GM23338 (cell line): ENCODE measurements around the gene CAMSAP2. TPM values are rescaled to one million over a fixed set of nuclear protein-coding genes. Genes with fewer than 3 reads are reported as not detected.

Experiments
- ATAC-seq: fragments of 200-7000 bp; cut with Tn5 transposase; 3 replicates; pipeline ENCODE4 v1.9.1; 2020
- DNase-seq: peaks from one replicate; pipeline ENCODE4 v3.0.0-alpha.2; 2015; ENCODE audit warnings: low spot score
- H2AFZ ChIP-seq: fragments of 200-600 bp; sonication (generic); 2 replicates; pipeline ENCODE4 v1.8.0; 2016; ENCODE audit warnings: antibody characterized with exemption, mild to moderate bottlenecking, moderate library complexity
- H3F3A ChIP-seq: fragments of 200-600 bp; sonication (generic); replicated peaks from 2 replicates; pipeline ENCODE4 v1.8.0; 2017; ENCODE audit warnings: antibody characterized with exemption, mixed run types, low read depth
- H3K27ac ChIP-seq: fragments of 200-600 bp; sonication (generic); 2 replicates; pipeline ENCODE4 v1.6.1; 2016; ENCODE audit warnings: low read depth
- H3K27me3 ChIP-seq: fragments of 200-600 bp; sonication (generic); 2 replicates; pipeline ENCODE4 v1.8.0; 2016; ENCODE audit warnings: mild to moderate bottlenecking, mixed run types, moderate library complexity; ENCODE audit not compliant: insufficient read depth
- H3K36me3 ChIP-seq: fragments of 200-600 bp; sonication (generic); 2 replicates; pipeline ENCODE4 v1.8.0; 2016; ENCODE audit warnings: mild to moderate bottlenecking; ENCODE audit not compliant: insufficient read depth
- H3K4me1 ChIP-seq: fragments of 200-600 bp; sonication (generic); 2 replicates; pipeline ENCODE4 v1.8.0; 2016; ENCODE audit warnings: mild to moderate bottlenecking, moderate library complexity; ENCODE audit not compliant: insufficient read depth
- H3K4me2 ChIP-seq: fragments of 200-600 bp; sonication (generic); 2 replicates; pipeline ENCODE4 v1.7.1; 2017; ENCODE audit warnings: mixed run types
- H3K4me3 ChIP-seq: fragments of 200-600 bp; sonication (generic); 2 replicates; pipeline ENCODE4 v1.6.1; 2016; ENCODE audit warnings: mixed run types
- H3K79me2 ChIP-seq: fragments of 200-600 bp; sonication (generic); replicated peaks from 2 replicates; pipeline ENCODE4 v1.8.0; 2017; ENCODE audit warnings: mild to moderate bottlenecking; ENCODE audit not compliant: insufficient read depth
- H3K9me2 ChIP-seq: fragments of 200-600 bp; sonication (generic); 2 replicates; pipeline ENCODE4 v1.8.0; 2017; ENCODE audit not compliant: insufficient read depth
- H4K20me1 ChIP-seq: fragments of 200-600 bp; sonication (generic); replicated peaks from 2 replicates; pipeline ENCODE4 v1.8.0; 2017; ENCODE audit warnings: mild to moderate bottlenecking; ENCODE audit not compliant: insufficient read depth
- H3K27ac Mint-ChIP-seq: 2 replicates; pipeline ENCODE4 v1.8.0; 2020; ENCODE audit warnings: inconsistent platforms, mild to moderate bottlenecking, moderate library complexity, mixed read lengths
- H3K27me3 Mint-ChIP-seq: 3 replicates; pipeline ENCODE4 v1.8.0; 2022; ENCODE audit warnings: low read depth, mild to moderate bottlenecking, moderate library complexity, mixed read lengths, inconsistent platforms; ENCODE audit not compliant: insufficient read depth, poor library complexity
- H3K36me3 Mint-ChIP-seq: 3 replicates; pipeline ENCODE4 v1.8.0; 2021; ENCODE audit warnings: low read depth, mild to moderate bottlenecking, inconsistent platforms, moderate library complexity, mixed read lengths
- H3K4me1 Mint-ChIP-seq: 3 replicates; pipeline ENCODE4 v1.8.0; 2020; ENCODE audit warnings: mild to moderate bottlenecking, inconsistent platforms, mixed read lengths
- H3K4me3 Mint-ChIP-seq: 3 replicates; pipeline ENCODE4 v1.8.0; 2021; ENCODE audit warnings: moderate library complexity, mild to moderate bottlenecking, inconsistent platforms, mixed read lengths
- H3K9me3 Mint-ChIP-seq: 3 replicates; pipeline ENCODE4 v1.8.0; 2020; ENCODE audit warnings: moderate library complexity, mild to moderate bottlenecking, inconsistent platforms, mixed read lengths
- CREB1 ChIP-seq: fragments of 250-450 bp; sonication (Bioruptor Pico); IDR thresholded peaks from 2 replicates; pipeline ENCODE4 v1.5.0; 2020; ENCODE audit warnings: low read depth, mild to moderate bottlenecking, moderate library complexity
- ETS1 ChIP-seq: IDR thresholded peaks from 2 replicates; pipeline ENCODE4 v1.6.1; 2016; ENCODE audit warnings: antibody characterized with exemption
- EZH2phosphoT487 ChIP-seq: fragments of 200-600 bp; sonication (generic); IDR thresholded peaks from one replicate; pipeline ENCODE4 v1.8.1; 2018; ENCODE audit warnings: antibody characterized with exemption; ENCODE audit not compliant: unreplicated experiment
- NANOG ChIP-seq: IDR thresholded peaks from 2 replicates; pipeline ENCODE4 v1.6.1; 2016; ENCODE audit warnings: antibody characterized with exemption, borderline replicate concordance
- POLR2AphosphoS5 ChIP-seq: IDR thresholded peaks from 2 replicates; pipeline ENCODE4 v1.6.1; 2016; ENCODE audit warnings: antibody characterized with exemption, low read depth
- STAT1 ChIP-seq: IDR thresholded peaks from one replicate; pipeline ENCODE4 v1.6.1; 2016; ENCODE audit warnings: antibody characterized with exemption; ENCODE audit not compliant: unreplicated experiment
- ZNF114 ChIP-seq: fragments of 250-450 bp; sonication (Bioruptor Pico); IDR thresholded peaks from 2 replicates; pipeline ENCODE4 v1.5.0; 2020; ENCODE audit warnings: mild to moderate bottlenecking, moderate library complexity
- ZNF331 ChIP-seq: fragments of 250-450 bp; sonication (Bioruptor Pico); IDR thresholded peaks from 2 replicates; pipeline ENCODE4 v1.5.0; 2020; ENCODE audit warnings: low read depth, mild to moderate bottlenecking, moderate library complexity
- polyA plus RNA-seq: library from polyadenylated mRNA; unstranded; fragments of >200 nt; fragmentation: Nextera tagmentation; extraction: Ambion mirVana; gene quantifications from 2 replicates; pipeline ENCODE4 v1.2.1, GENCODE V29; 2016
- total RNA-seq: library from RNA; depleted of rRNA; stranded (reverse); fragments of >200 nt; shearing (Covaris generic); gene quantifications from 2 replicates; pipeline ENCODE4 v1.2.3, GENCODE V29; 2014
- TF ChIP-seq, protein P1 (sequence below): fragments of 250-450 bp; sonication (Bioruptor Pico); IDR thresholded peaks from 2 replicates; pipeline ENCODE4 v1.5.0; 2020; ENCODE audit warnings: mild to moderate bottlenecking, moderate library complexity
- TF ChIP-seq, protein P2 (sequence below), 2 experiments: fragments of 200-600 bp in 1 of 2; sonication (generic) in 1 of 2; conservative IDR thresholded peaks; 2 replicates each; pipeline versions ENCODE4 v1.5.1 to v1.6.1; 2016 to 2017; ENCODE audit warnings: antibody characterized with exemption in 2 of 2, low read depth in 2 of 2, mild to moderate bottlenecking in 2 of 2, moderate library complexity in 1 of 2

CAMSAP2 gene
- total and polyA plus RNA-seq, 2 experiments from 2014 or later: 9.1 to 21.3 TPM

- H3K27ac ChIP-seq: no peak overlapping the region
- no peaks in the 10 kb centered on the region for H3K9me3 Mint-ChIP-seq
- H2AFZ ChIP-seq: no peak overlapping the region
- no peaks in the 10 kb centered on the region; the same call in 1 of the 2 replicates for H3K79me2 ChIP-seq
- no peaks in the 10 kb centered on the region for H4K20me1 ChIP-seq
- no peaks in the 10 kb centered on the region for H3K27me3 ChIP-seq
- H3K27me3 Mint-ChIP-seq: no peaks in the 10 kb centered on the region
- TF ChIP-seq POLR2AphosphoS5: no peak
- TF ChIP-seq ZNF114 (CRISPR knock-in tag): no peak
- no peak for TF ChIP-seq STAT1
- TF ChIP-seq, protein P1, sequence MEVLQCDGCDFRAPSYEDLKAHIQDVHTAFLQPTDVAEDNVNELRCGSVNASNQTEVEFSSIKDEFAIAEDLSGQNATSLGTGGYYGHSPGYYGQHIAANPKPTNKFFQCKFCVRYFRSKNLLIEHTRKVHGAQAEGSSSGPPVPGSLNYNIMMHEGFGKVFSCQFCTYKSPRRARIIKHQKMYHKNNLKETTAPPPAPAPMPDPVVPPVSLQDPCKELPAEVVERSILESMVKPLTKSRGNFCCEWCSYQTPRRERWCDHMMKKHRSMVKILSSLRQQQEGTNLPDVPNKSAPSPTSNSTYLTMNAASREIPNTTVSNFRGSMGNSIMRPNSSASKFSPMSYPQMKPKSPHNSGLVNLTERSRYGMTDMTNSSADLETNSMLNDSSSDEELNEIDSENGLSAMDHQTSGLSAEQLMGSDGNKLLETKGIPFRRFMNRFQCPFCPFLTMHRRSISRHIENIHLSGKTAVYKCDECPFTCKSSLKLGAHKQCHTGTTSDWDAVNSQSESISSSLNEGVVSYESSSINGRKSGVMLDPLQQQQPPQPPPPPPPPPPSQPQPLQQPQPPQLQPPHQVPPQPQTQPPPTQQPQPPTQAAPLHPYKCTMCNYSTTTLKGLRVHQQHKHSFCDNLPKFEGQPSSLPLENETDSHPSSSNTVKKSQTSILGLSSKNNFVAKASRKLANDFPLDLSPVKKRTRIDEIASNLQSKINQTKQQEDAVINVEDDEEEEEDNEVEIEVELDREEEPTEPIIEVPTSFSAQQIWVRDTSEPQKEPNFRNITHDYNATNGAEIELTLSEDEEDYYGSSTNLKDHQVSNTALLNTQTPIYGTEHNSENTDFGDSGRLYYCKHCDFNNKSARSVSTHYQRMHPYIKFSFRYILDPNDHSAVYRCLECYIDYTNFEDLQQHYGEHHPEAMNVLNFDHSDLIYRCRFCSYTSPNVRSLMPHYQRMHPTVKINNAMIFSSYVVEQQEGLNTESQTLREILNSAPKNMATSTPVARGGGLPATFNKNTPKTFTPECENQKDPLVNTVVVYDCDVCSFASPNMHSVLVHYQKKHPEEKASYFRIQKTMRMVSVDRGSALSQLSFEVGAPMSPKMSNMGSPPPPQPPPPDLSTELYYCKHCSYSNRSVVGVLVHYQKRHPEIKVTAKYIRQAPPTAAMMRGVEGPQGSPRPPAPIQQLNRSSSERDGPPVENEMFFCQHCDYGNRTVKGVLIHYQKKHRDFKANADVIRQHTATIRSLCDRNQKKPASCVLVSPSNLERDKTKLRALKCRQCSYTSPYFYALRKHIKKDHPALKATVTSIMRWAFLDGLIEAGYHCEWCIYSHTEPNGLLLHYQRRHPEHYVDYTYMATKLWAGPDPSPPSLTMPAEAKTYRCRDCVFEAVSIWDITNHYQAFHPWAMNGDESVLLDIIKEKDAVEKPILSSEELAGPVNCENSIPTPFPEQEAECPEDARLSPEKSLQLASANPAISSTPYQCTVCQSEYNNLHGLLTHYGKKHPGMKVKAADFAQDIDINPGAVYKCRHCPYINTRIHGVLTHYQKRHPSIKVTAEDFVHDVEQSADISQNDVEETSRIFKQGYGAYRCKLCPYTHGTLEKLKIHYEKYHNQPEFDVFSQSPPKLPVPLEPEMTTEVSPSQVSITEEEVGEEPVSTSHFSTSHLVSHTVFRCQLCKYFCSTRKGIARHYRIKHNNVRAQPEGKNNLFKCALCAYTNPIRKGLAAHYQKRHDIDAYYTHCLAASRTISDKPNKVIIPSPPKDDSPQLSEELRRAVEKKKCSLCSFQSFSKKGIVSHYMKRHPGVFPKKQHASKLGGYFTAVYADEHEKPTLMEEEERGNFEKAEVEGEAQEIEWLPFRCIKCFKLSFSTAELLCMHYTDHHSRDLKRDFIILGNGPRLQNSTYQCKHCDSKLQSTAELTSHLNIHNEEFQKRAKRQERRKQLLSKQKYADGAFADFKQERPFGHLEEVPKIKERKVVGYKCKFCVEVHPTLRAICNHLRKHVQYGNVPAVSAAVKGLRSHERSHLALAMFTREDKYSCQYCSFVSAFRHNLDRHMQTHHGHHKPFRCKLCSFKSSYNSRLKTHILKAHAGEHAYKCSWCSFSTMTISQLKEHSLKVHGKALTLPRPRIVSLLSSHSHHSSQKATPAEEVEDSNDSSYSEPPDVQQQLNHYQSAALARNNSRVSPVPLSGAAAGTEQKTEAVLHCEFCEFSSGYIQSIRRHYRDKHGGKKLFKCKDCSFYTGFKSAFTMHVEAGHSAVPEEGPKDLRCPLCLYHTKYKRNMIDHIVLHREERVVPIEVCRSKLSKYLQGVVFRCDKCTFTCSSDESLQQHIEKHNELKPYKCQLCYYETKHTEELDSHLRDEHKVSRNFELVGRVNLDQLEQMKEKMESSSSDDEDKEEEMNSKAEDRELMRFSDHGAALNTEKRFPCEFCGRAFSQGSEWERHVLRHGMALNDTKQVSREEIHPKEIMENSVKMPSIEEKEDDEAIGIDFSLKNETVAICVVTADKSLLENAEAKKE: no peak
- no peak for TF ChIP-seq NANOG
- H3K4me1 ChIP-seq: no peaks in the 10 kb centered on the region
- peaks cover 16% of the 10 kb centered on the region; the same call in 2 of the 3 replicates for H3K36me3 Mint-ChIP-seq
- peaks cover 3% of the 10 kb centered on the region; the same call in 2 of the 3 replicates for H3K4me1 Mint-ChIP-seq
- DNase-seq (no peak), ATAC-seq (no peak)
- no peak overlapping the region for H3K4me3 ChIP-seq
- H3F3A ChIP-seq: peaks cover 7% of the 10 kb centered on the region
- H3K4me3 Mint-ChIP-seq: no peak overlapping the region
- H3K4me2 ChIP-seq: no peak overlapping the region
- no peaks in the 10 kb centered on the region for H3K9me2 ChIP-seq
- no peak overlapping the region for H3K27ac Mint-ChIP-seq
- H3K36me3 ChIP-seq: no peaks in the 10 kb centered on the region; the same call in 1 of the 2 replicates
Observed at GRCh38 chr1:200818248-200818647, 79.6 kb downstream of the CAMSAP2 start.

- no peak for DNase-seq
- H3K9me3 Mint-ChIP-seq: no peaks in the 10 kb centered on the region
- H3K9me2 ChIP-seq: no peaks in the 10 kb centered on the region
- no peaks in the 10 kb centered on the region for H3K27me3 Mint-ChIP-seq
- H3F3A ChIP-seq: peaks cover 7% of the 10 kb centered on the region
- H3K4me3 Mint-ChIP-seq: no peak overlapping the region
- H3K4me2 ChIP-seq: no peak overlapping the region
- H3K27me3 ChIP-seq: no peaks in the 10 kb centered on the region
- ATAC-seq: no peak
- no peaks in the 10 kb centered on the region for H3K4me1 Mint-ChIP-seq
- H2AFZ ChIP-seq: no peak overlapping the region
- H3K36me3 Mint-ChIP-seq: peaks cover 16% of the 10 kb centered on the region; the same call in 2 of the 3 replicates
- no peak overlapping the region for H3K27ac Mint-ChIP-seq
- H3K4me1 ChIP-seq: no peaks in the 10 kb centered on the region
- H3K27ac ChIP-seq: no peak overlapping the region; the same call in 1 of the 2 replicates
- no peak overlapping the region for H3K4me3 ChIP-seq
- no peaks in the 10 kb centered on the region for H4K20me1 ChIP-seq
- no peaks in the 10 kb centered on the region; the same call in 1 of the 2 replicates for H3K79me2 ChIP-seq
- no peaks in the 10 kb centered on the region; the same call in 1 of the 2 replicates for H3K36me3 ChIP-seq
- TF ChIP-seq ETS1 (no peak), EZH2phosphoT487 (no peak), STAT1 (no peak), ZNF331 (CRISPR knock-in tag) (no peak), CREB1 (CRISPR knock-in tag) (no peak), POLR2AphosphoS5 (no peak)
- TF ChIP-seq, protein P2, sequence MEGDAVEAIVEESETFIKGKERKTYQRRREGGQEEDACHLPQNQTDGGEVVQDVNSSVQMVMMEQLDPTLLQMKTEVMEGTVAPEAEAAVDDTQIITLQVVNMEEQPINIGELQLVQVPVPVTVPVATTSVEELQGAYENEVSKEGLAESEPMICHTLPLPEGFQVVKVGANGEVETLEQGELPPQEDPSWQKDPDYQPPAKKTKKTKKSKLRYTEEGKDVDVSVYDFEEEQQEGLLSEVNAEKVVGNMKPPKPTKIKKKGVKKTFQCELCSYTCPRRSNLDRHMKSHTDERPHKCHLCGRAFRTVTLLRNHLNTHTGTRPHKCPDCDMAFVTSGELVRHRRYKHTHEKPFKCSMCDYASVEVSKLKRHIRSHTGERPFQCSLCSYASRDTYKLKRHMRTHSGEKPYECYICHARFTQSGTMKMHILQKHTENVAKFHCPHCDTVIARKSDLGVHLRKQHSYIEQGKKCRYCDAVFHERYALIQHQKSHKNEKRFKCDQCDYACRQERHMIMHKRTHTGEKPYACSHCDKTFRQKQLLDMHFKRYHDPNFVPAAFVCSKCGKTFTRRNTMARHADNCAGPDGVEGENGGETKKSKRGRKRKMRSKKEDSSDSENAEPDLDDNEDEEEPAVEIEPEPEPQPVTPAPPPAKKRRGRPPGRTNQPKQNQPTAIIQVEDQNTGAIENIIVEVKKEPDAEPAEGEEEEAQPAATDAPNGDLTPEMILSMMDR (conservative IDR thresholded peaks at IDR 0.05; ENCODE audit: low read depth in 2 of 2): no peak
Observed at GRCh38 chr1:200819726-200820125, 81.0 kb downstream of the CAMSAP2 start.
